IPS DF 4.7 (cell line): Measurements from ENCODE around the gene SCLY.

Source experiments
- DNase-seq: peaks from one replicate; pipeline ENCODE4 v3.0.0-alpha.2; 2013; ENCODE audit warnings: low spot score; ENCODE audit errors: extremely low read depth

SCLY gene

GRCh38 chr2:238097988-238098871, 37.4 kb downstream of the SCLY start:
- DNase-seq = no peak

- DNase-seq = no peak
Observed at GRCh38 chr2:238098901-238099713, 38.3 kb downstream of the SCLY start.

- no peak for DNase-seq
Observed at GRCh38 chr2:238099714-238100048, 38.9 kb downstream of the SCLY start.

- no peak for DNase-seq
Observed at GRCh38 chr2:238100049-238100820, 39.4 kb downstream of the SCLY start, which contains the start of gene ESPNL. Gene ESPNL, plus strand, starts transcription at chr2:238100340. Its CDS starts 80 bp downstream, at chr2:238100420.

- no peak for DNase-seq
Observed at GRCh38 chr2:238100821-238101771, 40.3 kb downstream of the SCLY start.

- DNase-seq = no peak
Observed at GRCh38 chr2:238101891-238102841, 41.4 kb downstream of the SCLY start.

GRCh38 chr2:238102865-238103264, 42.1 kb downstream of the SCLY start:
- no peak for DNase-seq

- DNase-seq = no peak
Observed at GRCh38 chr2:238103465-238104225, 42.8 kb downstream of the SCLY start.

- no peak for DNase-seq
Observed at GRCh38 chr2:238104226-238104690, 43.5 kb downstream of the SCLY start.

- DNase-seq = no peak
Observed at GRCh38 chr2:238104691-238105371, 44.0 kb downstream of the SCLY start.

GRCh38 chr2:238105506-238106338, 44.9 kb downstream of the SCLY start:
- no peak for DNase-seq

GRCh38 chr2:238106339-238106697, 45.5 kb downstream of the SCLY start:
- DNase-seq = no peak

GRCh38 chr2:238106698-238107524, 46.1 kb downstream of the SCLY start:
- DNase-seq = no peak

GRCh38 chr2:238107525-238108422, 47.0 kb downstream of the SCLY start:
- DNase-seq = no peak
